ENCODE results near the gene MTARC1.

Gene MTARC1

DNA sequence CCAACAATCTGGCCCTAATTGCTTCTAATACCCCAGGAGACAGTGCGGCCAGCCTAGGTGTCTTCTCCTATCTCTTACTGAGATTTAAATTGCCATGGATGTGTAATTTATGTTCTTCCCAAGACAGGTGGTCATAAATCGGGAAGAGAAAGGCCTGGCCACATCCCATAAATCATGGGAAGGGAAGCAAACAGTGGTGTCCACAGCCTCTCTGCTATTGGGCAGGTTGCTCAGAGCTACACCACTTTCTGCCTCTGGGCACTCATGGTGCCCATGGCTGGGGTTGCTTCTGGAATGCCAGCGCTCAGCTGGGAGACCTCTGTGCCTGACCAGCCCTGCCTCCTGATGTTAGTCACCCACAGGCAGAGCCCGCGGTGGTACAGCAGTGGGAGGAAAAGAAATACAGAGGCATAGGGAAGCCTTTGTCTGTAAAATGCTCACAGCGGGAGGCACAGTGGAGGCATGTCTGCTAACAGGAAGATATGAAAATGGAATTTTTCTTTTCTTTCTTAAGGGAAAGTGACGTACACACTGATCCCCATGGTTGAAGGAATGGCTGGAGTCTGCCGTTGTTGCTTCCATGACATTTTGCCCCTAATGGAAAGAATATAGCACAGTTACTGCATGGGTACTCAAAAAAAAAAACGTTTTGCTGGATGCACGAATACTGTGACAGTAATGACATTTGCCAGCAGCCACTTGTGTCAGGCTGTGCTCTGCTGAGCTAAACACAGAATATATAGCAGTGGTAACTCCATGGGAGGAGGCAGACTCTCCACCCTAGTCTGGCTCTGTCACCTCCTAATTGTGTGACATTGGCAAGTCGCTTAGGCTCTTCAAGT, 21.9 kb downstream of the MTARC1 start:
- DNase-seq: no peak

DNA sequence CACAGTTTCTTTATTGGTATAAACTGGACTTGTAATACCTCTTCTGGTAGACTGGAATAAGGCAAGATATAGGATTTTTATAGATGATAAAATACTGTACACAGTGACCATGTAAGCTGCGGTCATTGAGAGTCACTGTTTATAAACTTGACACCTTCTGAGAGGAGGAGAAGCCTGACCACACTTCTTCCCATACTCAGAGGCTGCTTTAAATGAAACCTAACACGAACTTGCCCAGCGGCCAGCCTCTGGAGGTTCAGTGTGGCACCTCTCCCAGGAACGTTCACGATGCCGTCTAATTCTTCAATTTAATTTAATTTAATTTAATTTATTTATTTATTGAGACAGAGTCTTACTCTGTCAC, 22.5 kb downstream of the MTARC1 start:
- no peak for DNase-seq

DNA sequence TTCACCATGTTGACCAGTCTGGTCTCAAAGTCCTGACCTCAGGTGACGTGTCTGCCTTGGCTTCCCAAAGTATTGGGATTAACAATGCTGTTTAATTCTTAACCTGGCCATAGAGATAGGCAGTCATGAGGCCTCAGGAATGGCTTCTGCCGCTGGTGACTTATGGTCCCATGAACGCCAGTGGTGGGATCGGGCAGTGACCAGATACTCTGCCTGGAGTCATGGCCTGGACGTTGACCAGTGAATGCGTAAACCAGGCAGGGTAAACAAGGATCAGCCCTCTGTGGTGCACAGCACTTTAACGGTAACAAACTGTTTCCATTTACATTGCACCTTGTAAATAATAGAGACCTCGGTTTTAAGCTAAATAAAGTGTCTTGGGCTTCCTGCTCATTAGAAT, 23.0 kb downstream of the MTARC1 start:
- DNase-seq: no peak

DNA sequence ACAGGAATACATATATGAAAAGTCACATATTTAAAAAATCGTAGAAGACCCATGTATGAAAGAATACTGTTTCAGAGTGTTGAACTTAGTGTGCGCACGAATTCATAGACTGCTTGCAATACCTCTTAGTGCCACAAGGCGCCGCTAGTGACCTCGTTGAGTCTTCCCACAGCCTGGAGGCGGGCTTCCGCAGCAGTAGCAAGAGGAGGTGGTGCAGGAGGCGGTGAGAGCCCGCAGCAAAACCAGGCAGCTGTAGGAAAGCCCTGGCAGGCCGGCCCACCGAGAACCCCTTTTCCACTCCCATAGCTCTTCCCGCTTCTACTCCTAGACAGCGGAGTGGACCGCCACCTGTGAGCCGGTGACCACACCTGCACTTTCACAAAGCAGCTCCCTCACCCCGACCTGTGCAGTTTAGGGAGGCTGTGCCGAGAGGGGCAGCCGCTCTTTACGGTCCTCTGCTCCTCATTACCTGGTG, 23.5 kb downstream of the MTARC1 start:
- DNase-seq: peak; percentile 80

DNA sequence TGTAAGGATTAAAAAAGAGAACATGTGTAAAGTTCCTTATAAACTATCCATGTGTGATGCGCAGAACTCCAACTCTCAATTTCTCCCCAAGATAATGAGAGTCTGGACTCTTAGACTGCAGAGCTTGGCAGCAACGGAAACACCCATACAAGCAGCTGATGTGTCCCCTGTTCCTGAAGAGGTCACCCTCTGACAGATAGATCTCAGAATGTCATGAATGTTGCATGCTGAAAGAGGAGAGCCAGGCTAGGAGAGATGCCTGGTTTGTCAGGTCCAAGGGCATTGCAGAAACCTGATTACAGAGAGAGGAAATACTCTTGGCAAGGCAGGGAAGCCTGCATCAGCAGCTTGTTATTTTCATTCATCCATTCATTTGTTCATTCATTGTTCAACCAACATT, 24.2 kb downstream of the MTARC1 start:
- no peak for DNase-seq

DNA sequence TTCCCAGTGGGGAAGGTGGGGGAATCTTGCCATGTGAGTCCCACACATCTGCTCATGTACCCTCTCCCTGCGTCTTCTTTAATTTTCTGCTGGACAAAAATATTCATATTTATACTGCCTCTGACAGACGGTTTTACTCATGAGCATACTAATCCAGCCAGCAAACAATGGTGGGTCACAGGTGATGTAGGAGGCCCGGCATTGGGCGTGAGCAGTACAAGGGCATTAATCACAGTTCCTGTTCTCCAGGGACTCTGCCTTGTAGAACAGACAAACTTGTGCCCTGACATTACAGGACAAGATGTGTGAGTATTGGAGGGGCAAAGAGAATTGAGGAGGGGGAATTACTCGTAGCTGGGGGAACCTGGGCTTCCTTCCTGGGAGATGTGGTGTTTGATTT, 25.0 kb downstream of the MTARC1 start:
- no peak for DNase-seq

DNA sequence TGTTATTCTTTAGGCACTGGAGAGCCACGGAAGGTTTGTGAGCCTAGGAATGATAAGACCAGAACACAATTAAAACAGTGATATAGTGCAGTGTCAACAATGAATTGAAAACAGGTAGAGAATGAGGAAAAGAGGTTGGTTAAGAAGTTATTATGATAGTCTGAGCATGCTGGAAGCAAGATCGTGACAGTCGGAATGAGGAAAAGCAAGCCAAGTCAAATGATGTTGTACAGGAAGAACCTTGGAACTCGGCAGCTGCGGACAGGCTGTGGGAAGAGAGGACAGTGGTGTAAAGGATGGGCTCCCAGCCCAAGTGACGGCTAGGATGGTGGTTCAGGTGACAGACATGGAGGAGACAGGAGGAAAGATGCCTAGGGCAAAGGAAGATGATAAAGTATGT, 25.6 kb downstream of the MTARC1 start:
- no peak for DNase-seq

DNA sequence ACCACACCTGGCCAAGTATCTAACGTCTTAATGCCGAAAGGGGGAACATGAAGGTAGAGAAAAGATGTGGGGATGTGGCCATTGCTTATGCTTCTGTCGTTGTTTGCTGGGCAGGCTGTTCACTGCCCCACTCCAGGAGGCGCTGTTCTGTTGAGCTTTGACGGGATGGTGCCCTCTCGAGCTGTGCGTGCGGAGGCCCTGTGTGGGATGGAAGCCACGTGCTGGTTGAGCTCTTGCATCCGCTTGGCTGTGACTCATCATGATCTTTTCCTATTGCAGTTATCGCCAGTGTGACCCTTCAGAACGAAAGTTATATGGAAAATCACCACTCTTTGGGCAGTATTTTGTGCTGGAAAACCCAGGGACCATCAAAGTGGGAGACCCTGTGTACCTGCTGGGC, 26.3 kb downstream of the MTARC1 start:
- DNase-seq: peak; percentile 7

DNA sequence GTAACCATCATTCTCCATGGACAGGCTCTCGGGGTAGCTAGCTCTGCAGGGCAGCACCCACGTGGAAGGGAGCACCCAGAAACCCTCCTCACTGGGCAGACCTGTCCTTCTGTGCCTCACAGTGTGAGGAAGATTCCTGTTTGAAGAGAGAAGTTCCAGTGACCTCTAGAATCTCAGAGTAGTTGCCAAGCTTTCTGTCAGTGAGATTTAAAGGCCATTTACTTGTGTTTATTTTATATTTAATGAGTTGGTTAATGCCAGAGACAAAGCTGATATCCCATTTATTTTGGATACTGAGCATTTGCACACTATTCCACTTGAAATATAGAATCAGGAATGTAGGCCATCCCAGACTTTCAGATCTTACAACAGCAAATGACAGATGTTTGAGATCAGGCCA, 28.7 kb downstream of the MTARC1 start:
- DNase-seq: no peak

DNA sequence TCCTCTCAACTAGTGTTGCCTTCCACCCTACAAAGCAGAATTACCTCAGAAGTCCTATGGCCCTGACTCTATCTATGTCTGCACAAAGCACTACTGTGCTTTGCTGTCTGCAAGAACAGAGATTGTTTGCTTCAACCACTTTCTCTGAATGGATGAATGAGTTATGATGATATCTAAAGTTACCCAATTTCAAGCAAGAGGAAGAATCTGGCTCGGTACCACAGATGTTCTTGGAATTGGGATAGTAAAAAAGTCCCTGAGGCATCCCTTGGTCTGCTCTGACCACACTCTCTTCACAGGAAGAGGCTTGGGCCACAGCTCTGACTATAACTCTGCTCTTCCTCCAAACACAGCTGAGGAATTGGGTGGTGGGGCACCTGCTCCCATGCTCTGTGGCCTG, 31.2 kb downstream of the MTARC1 start:
- no peak for DNase-seq

DNA sequence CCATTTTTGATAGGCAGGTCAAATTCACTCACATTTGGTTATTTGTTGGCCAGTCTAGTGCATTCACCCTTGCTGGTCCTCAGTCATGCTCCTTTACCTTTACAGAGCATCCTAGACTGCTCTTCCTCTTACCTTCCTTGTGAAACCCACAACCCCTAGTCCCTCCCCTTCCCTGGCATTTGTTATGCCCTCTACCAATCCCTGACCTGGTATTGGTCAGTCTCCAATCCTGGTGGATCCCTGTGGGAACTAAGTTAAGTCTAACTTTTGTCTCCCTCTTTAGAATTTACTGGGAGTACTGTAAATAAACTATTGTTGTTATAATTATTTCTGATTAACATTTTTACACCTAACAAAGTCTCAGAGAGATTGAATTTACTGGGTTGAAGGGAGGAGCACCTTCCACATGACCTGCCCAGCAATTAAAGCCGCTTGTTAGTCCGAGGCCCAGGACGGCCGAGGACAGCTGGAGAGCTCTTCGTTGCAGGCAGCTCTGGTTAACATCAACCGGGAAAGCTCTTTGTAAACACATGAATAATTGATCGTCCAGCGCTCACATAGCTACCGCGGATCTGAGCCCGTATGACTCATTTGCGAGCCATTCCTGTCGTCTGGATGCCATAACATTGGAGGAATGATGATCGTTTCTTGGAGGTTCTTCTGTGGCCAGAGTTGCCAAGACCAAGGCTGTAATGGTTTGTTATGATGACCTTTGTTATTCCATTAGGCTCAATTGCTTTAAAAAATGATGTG, 31.9 kb downstream of the MTARC1 start:
- no peak for DNase-seq

DNA sequence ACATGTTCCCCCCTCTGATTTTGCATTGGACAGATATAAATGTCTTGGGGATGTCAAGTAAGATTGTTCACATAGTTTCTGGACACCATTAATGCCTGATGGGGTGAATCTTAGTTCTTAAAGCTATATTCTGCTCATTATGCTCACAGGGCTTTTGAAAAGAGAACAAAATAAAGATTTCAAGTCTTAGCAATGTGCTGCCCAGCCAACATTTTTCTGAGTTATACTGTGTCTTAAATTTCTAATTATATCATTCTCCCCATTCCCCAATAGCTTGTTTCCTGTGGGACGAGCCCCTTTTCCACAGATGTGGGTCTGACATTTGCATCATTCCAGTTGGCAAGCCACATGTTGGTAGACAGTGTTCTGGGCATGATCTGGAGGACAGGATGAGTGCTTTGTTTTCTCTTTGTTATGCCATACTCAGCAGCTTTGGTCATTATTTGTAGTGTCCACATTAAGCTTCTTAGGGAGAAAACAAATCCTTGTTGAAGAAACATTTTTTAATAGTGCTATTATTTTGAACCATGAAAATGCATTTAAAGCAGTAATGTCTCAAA, 32.8 kb downstream of the MTARC1 start:
- no peak for DNase-seq

DNA sequence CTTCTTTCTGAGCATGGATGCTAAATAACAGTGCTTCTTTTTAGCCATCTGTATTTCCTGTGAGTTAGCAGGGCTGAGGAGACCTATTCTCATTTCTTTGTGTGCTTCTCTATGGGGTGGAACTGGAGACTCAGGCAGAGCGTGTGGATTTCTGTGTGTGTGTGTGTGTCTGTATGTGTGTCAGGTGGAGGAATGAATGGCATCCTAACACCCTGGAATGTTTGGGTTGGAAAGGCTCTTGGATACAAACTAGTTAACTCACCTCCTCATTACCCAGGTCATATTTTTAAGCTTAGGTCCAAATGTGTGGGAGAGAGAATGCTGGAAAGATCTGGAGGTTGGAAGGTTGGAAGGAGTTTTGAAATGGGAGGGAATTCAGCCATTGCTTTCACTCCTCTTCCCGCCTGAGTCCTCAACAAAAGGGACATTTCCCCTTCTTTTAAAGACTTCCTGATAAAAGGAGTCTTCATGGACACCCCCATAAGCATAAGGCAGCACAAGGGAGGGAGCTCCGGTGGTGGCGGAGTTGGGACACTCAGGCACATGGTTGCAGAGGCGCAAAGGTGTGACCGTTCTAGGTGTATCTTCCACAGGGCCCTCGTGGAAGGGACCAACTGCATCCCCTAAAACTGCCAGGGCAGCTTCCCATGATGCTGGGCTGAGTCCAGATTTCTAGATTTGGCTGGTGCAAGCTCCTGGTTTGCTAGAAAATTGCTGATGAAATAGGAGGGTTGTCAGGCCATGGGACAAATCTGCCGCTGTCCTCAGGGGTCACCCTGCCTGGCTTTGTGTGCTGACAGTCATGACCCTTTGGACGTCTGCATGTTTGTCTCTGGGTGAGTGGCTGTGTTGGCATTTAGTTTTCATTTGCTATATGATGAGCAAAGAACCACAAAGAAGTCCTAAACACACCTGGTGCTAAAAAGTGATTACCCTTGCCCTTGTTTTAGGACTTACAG, 37.6 kb downstream of the MTARC1 start:
- no peak for DNase-seq

DNA sequence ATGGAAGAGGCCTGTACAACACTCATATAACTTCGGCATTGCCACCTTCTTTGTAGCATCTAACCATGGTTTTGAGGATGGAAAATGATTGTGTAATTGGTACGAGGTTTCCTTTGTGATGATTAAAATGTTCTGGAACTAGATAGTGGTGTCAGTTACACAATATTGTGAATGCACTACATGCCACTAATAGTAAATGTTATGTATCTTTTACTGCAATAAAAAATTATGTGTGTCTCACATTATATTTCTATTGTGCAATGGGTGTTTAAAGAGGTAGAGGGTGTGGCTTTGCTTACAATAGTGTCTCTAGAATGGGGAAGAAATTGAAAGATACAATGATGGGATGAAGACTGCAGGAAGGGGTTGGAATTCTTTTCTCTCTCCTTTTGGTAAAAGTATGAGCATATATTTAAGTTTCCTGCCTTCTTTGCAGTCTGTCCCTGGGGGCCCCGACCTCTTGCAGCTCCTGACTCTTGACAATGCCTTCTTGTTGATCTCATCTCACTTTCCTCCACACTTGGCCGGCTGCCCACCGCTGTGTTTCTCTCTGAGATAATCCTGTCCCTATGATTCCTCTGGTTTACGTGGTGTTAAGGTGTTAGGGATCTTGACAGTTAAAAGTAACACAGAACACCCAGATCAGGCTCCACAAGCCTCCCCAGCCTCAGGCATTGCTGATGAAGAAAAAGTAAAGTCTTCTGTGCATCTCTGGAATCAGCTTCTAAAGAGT, 39.3 kb downstream of the MTARC1 start:
- DNase-seq: no peak

DNA sequence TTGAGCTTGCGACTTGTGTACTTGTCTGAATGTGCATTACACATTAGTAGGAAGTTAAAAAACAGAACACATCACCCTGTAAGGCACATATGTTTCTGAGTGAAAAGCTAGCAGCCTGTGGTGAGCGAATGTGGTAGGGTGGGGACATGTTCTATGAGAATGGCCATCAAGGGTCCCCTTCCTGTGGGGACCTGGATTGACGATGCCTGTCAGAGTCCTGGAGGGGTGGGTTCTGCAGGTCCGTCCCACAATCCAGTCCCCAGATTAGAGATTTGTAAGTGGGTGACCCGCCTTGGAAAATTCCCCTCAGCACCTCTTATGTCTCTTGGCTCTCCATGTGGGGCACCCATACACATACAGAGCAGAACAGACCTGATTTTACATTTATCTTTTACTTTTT, 40.0 kb downstream of the MTARC1 start:
- DNase-seq: no peak

DNA sequence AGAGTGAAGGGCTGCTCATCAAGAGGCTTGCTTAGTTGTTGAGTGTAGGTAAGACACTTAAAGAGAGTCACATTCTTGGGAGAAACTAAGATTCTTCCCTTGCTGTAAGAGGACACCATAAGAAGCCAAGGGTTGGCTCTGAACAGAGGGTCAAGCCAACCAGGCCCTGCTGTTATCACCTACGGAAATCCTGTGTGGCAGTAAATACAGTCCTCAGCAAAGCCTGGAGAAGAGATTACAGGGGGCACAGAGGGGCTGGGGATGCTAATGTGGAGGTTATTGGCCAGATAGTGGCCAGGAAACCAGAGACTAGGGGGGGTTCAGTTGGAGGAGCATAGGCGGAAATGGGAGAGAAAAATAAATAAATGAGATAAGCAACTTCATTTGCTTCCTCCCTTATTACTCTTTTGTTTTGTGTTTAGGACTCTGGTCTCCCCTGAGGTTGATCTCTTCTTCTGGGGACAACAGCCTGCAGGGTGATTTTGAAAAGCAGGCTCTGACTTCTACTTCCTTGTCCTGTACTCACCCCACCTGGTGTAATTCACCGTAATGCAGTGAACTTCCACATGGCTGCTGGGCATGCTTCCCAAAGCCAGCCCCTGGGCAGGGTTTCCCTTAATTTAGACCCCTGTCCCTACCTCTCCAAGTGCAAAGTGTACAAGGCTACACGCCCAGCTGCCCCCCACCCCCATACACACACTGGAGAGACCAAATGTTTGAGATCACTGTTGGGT, 40.9 kb downstream of the MTARC1 start:
- DNase-seq: no peak

DNA sequence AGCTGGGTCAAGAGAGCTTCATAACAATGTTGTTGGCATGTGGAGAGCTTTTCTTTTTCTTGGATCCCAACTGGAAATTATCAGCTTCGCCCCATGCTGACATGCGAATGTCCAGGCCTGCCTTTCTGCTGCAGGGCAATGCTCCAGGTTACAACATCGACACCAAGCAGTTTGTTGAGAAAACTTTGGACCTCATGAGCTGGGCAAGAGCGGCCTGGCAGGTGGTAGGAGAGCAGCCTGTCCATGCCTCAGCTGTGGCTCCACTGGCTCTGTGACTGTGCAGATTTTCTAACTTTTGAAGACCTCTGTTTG, 41.4 kb downstream of the MTARC1 start:
- no peak for DNase-seq

DNA sequence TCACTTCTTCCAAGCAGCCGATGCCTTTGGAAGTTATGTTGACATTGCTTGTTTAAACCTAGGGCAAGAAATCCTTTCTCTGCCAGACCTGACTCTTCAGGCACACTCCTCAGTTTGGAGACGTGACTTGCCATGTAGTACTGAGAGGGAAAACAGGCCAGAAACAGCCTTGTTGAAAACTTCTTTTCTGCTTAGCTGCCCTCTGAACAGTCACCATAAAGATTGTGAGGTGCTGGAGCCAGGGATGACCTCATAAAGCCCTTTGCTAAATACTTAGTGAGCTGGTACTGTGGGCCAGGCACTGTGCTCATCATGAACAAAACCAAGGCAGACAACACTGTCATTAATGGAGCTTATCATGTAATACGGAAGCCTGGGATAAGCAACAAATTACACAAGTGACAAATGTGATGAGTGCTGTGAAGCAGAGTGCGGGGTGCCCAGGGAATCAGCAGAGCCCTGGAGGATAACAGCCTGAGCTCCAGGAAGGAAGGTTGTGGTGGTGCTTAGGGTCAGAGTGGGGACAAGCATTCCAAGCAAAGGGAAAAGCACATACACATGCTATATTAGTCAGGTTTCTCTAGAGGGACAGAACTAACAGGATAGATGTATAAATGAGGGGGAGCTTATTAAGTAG, 42.4 kb downstream of the MTARC1 start:
- no peak for DNase-seq

DNA sequence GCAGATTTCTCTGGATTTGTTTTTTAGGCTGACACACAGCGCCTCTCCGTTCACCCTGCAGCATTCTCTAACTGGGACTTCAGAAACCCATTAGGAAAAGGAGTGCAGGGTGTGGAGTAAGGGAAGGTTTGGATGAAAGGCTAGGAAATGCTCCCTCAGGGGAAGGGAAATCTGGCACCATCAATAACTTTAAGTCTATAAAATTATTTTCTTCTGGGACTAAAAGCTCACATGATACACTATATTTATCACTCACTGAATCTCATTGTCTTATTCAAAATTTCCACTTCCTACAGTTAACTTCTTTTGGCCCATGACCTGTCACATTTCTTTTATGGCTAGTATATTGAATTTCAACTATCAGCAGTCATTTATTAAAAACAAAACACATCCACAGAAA, 46.7 kb downstream of the MTARC1 start:
- DNase-seq: no peak

DNA sequence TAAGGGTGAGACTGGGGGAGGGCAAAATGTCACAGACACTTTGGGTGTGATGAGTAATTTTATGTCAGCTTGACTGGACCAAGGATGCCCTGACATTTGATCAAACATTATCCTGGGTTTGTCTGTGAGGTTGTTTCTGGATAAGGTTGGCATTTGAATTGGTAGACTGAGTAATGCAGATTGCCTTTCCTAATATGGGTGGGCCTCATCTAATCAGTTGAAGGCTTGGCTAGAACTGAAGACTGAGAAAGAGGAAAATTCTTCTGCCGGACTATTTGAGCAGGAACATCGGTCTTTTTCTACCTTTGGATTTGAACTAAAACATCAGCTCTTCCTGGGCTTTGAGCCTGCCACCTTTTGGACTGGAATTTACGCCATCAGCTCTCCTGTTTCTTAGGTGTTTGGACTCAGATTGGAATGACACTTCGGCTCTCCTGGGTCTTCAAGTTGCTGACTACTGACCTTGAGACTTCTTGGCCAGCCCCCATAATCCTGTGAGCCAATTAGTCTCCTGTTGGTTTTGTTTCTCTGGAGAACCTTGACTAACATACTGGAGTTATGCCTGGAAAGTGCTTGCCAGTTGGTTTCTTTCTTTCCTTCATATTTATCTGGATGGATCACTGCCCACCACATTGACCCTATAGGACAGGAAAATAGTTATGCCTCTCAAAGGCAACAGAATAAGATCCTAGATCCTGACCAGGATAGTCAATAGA, 47.6 kb downstream of the MTARC1 start:
- no peak for DNase-seq

Data from stimulated activated CD4-positive, alpha-beta T cell treated with anti-CD3 and anti-CD28 coated beads, Interleukin-15, amount 100 ng/mL, for 24 hours (primary cell).